Pancreas (tissue), 10 donors: ENCODE measurements around the gene CALML3. TPM values are rescaled to one million over a fixed set of nuclear protein-coding genes. Genes with fewer than 3 reads are reported as not detected.

Experiments used
- ATAC-seq, 4 donors: fragments of 200-7000 bp; cut with Tn5 transposase; one replicate each; pipeline versions ENCODE4 v1.8.0 to v1.9.1; 2020; ENCODE audit warnings: mild to moderate bottlenecking in 4 of 4, moderate library complexity in 4 of 4
- DNase-seq, 6 donors: peaks; one replicate each; pipeline ENCODE4 v3.0.0-alpha.2; 2020
- FAIRE-seq: peaks from 2 replicates; lab custom pipeline; 2012; peaks lifted over from hg19 to GRCh38; lab: Jason Lieb, UNC
- H3K27ac ChIP-seq, 4 donors: fragments of 200-600 bp; sonication (generic); 1 replicate in 3 of 4; 2 replicates in 1 of 4; pipeline versions ENCODE4 v1.5.0 to v1.8.0; 2020
- H3K27me3 ChIP-seq, 4 donors: fragments of 200-600 bp; one replicate each; pipeline ENCODE4 v1.8.0; 2021
- H3K36me3 ChIP-seq, 3 donors: fragments of 200-600 bp; sonication (generic) in 1 of 3; one replicate each; pipeline versions ENCODE4 v1.5.0 to v1.8.0; 2020 to 2021
- H3K4me1 ChIP-seq, 3 donors: fragments of 200-600 bp; one replicate each; pipeline ENCODE4 v1.8.0; 2021
- H3K4me3 ChIP-seq, 4 donors: fragments of 200-600 bp; sonication (generic) in 2 of 4; one replicate each; pipeline versions ENCODE4 v1.5.0 to v1.8.0; 2020 to 2021
- H3K9me3 ChIP-seq, 4 donors: fragments of 200-600 bp; one replicate each; pipeline ENCODE4 v1.8.0; 2021
- WGBS, 2 donors: extraction: QIAGEN DNeasy Blood & Tissue Kit; methylation state at CpG; one replicate each; pipeline ENCODE4 v1.1.7; 2013; 5-methylcytosine and 5-hydroxymethylcytosine counted together
- intact Hi-C, 3 donors: fragments of 100-400 bp; cut with DNase I; formaldehyde crosslinking; loops; one replicate each; pipeline versions ENCODE4 v1.11.1 to v1.14.2; 2022
- polyA plus RNA-seq, 2 donors: library from polyadenylated mRNA; stranded (reverse); fragments of 200-250 nt; gene quantifications; one replicate each; pipeline ENCODE4 v1.2.3, GENCODE V29; 2013
- total RNA-seq, 6 donors: library from RNA; stranded (reverse); fragmentation: NEBNext Ultra II Directional in 4 of 6; extraction: Animal tissue kit (Norgen Biotek cat#: 25700) in 4 of 6; gene quantifications; one replicate each; pipeline versions ENCODE4 v1.2.1 to v1.2.4, GENCODE V29; 2021 to 2023
- TF ChIP-seq, protein P1 (sequence below), 4 donors: fragments of 200-600 bp; sonication (generic) in 3 of 4; IDR thresholded peaks; one replicate each; pipeline versions ENCODE4 v1.5.0 to v1.8.0; 2021; ENCODE audit warnings: antibody characterized with exemption in 4 of 4
- donor health status: healthy with polysubstance abuse.
- donor health status: DM: no; HTN: no; CAD: no; lungs with moderate emphysema.
- donor health status: DM: no; HTN: no; CAD: no.
- donor health status: control.
- donor health status: control.
- donor health status: Bipolar disorder and iron deficiency.
- donor health status: DM: yes; HTN: yes; CAD: no.
- donor health status: DM: no; HTN: no; CAD: no.
- donor health status: DM: no; HTN: no; CAD: no.
- donor health status: DM: yes; HTN: yes; CAD: no.

CALML3 gene
- total and polyA plus RNA-seq, 8 donors = 0.05 to 0.08 TPM; not detected in 6

GRCh38 chr10:5488272-5489161 is 36.2 kb upstream of the CALML3 start:
- Histone ChIP-seq H3K9me3 (no peaks in the 10 kb centered on the region), H3K27ac (peak overlapping the region in 3 of 4 donors; percentile 23 to 48 (median 37)), H3K36me3 (no peaks in the 10 kb centered on the region), H3K4me3 (no peak overlapping the region), H3K27me3 (no peaks in the 10 kb centered on the region), H3K4me1 (no peaks in the 10 kb centered on the region)
- intact Hi-C loops = no loop called here
- ATAC-seq (peak; percentile 89 to 97 (median 91)), FAIRE-seq (no peak), DNase-seq (peak in 5 of 6 donors; percentile 70 to 84 (median 72))
- TF ChIP-seq, protein P1, sequence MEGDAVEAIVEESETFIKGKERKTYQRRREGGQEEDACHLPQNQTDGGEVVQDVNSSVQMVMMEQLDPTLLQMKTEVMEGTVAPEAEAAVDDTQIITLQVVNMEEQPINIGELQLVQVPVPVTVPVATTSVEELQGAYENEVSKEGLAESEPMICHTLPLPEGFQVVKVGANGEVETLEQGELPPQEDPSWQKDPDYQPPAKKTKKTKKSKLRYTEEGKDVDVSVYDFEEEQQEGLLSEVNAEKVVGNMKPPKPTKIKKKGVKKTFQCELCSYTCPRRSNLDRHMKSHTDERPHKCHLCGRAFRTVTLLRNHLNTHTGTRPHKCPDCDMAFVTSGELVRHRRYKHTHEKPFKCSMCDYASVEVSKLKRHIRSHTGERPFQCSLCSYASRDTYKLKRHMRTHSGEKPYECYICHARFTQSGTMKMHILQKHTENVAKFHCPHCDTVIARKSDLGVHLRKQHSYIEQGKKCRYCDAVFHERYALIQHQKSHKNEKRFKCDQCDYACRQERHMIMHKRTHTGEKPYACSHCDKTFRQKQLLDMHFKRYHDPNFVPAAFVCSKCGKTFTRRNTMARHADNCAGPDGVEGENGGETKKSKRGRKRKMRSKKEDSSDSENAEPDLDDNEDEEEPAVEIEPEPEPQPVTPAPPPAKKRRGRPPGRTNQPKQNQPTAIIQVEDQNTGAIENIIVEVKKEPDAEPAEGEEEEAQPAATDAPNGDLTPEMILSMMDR (IDR thresholded peaks at IDR 0.05) = no peak
- WGBS, 2 donors = 55 to 61% methylated on average over 27 of the region's 27 CpGs

- Histone ChIP-seq H3K27ac (no peak overlapping the region), H3K27me3 (no peaks in the 10 kb centered on the region), H3K4me3 (no peak overlapping the region), H3K4me1 (peaks cover 0 to 3% (median 0%) of the 10 kb centered on the region in 3 donors), H3K36me3 (no peaks in the 10 kb centered on the region), H3K9me3 (no peaks in the 10 kb centered on the region)
- WGBS, 2 donors = 91 to 96% methylated on average over 4 of the region's 4 CpGs
- ATAC-seq = no peak
- DNase-seq = no peak
- TF ChIP-seq, protein P1 (IDR thresholded peaks at IDR 0.05) = no peak
- intact Hi-C loops = no loop called here
- FAIRE-seq = no peak
Measured at GRCh38 chr10:5490032-5490431, 34.7 kb upstream of the CALML3 start.

DNA sequence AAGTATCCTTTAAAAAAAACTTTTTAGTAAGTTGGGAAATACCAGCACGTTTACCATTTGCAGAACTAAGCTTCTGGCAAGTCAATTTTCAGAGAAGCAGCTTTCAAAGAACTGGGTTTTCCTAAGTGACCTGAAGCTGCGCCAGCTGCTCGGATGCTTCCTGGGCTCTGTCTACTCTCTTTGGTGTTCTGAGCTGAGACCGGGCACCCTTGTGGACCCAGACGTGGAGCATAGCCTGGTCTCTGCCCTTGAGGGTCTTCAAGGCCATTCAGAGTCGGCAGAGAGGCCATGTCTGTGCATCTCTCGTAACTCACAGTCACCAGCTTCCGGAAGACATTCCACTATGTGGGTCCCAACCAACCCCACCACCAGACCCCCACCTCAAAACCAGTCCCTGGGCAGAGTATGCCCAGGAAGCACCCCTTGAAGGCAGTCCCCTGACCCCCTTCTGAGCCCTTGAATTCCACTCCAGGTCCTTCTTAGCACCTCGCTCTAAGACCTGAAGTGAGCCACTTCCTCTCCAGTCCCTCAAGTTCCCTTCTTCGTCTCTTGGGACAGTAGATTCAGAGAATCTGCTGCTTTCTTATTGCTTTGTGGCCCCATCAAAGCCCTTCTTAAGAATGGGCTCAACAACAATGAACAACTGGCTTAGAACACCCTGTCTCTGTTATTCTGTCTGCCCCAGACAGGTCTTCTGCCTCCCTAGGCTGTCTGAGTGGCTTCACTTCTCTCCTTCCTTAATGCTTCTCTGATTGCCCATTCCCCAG is 33.9 kb upstream of the CALML3 start:
- no peak overlapping the region for H3K4me3 ChIP-seq
- WGBS, 2 donors = 89 to 91% methylated on average over 10 of the region's 10 CpGs
- no peaks in the 10 kb centered on the region for H3K9me3 ChIP-seq
- FAIRE-seq (no peak), DNase-seq (peak in 1 of 6 donors; percentile 26), ATAC-seq (no peak)
- no peaks in the 10 kb centered on the region for H3K36me3 ChIP-seq
- H3K27me3 ChIP-seq = no peaks in the 10 kb centered on the region
- peaks cover 0 to 3% (median 0%) of the 10 kb centered on the region in 3 donors for H3K4me1 ChIP-seq
- no peak overlapping the region for H3K27ac ChIP-seq
- TF ChIP-seq, protein P1 (IDR thresholded peaks at IDR 0.05) = no peak
- intact Hi-C loops = no loop called here

- no peak overlapping the region for H3K4me3 ChIP-seq
Measured at GRCh38 chr10:5491477-5491876, 33.3 kb upstream of the CALML3 start.

More at GRCh38 chr10:5491477-5491876, 33.3 kb upstream of the CALML3 start:
- FAIRE-seq = no peak
- no peaks in the 10 kb centered on the region for H3K9me3 ChIP-seq
- H3K36me3 ChIP-seq = no peaks in the 10 kb centered on the region
- intact Hi-C loops = no loop called here
- DNase-seq = peak in 1 of 6 donors; percentile 40
- H3K27me3 ChIP-seq = no peaks in the 10 kb centered on the region
- TF ChIP-seq, protein P1 (IDR thresholded peaks at IDR 0.05) = no peak
- no peak for ATAC-seq
- WGBS, 2 donors = 77 to 78% methylated on average over 7 of the region's 7 CpGs
- H3K27ac ChIP-seq = no peak overlapping the region
- peaks cover 0 to 3% (median 0%) of the 10 kb centered on the region in 3 donors for H3K4me1 ChIP-seq
